HuH-7.5 (cell line): ENCODE results near the gene H6PD.

Source experiments
- DNase-seq: peaks from one replicate; pipeline ENCODE4 v3.0.0; 2011; ENCODE audit warnings: low spot score

Gene H6PD

GRCh38 chr1:9279172-9279840 is 44.7 kb downstream of the H6PD start:
- DNase-seq = no peak

DNA sequence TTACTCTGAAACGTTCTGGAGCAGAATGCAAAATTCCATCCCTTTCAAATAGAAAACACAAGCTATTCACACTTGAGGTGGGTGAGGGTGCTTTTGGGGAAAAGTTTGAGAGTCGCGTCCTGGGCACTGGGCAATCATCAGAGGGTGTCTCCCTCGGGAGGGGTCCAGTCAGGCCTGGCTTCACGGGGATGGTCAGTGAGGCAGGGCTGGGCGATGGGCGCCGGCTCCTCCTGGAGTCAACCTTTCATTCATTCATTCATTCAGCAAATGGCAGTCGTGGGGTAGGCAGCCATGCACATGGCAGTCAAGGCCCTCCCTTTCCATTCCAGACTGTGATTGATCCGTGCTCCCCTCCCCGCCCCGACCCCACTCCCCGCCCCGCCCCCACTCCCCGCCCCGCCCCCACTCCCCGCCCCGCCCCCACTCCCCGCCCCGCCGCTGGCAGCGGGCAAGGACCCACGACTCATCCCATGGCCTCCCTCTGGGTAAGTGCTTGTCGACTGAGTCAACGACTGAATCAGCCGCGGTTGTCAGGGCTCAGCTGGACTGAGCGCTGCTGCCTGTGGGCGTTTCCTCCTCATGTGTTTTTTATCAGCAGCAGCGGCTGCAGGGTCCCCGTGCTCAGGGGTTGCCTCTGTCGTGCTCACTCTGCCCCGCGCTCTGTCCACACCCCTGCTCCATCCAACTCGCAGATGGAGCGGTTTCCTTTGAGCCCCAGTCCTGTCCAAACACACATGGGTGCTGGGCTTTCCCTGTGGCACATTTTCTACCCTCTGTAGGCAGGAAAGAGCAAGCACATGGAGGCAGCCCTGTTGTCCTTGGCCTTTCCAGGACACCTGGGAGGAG is 45.7 kb downstream of the H6PD start:
- no peak for DNase-seq

GRCh38 chr1:9281071-9281827 is 46.7 kb downstream of the H6PD start:
- DNase-seq = no peak

- DNase-seq = no peak
Observed at GRCh38 chr1:9281908-9282695, 47.5 kb downstream of the H6PD start.

GRCh38 chr1:9282696-9282955 is 48.1 kb downstream of the H6PD start:
- DNase-seq = no peak

GRCh38 chr1:9284061-9284460 is 49.5 kb downstream of the H6PD start:
- DNase-seq = no peak

- DNase-seq = no peak
Observed at GRCh38 chr1:9286556-9286955, 52.0 kb downstream of the H6PD start.

DNA sequence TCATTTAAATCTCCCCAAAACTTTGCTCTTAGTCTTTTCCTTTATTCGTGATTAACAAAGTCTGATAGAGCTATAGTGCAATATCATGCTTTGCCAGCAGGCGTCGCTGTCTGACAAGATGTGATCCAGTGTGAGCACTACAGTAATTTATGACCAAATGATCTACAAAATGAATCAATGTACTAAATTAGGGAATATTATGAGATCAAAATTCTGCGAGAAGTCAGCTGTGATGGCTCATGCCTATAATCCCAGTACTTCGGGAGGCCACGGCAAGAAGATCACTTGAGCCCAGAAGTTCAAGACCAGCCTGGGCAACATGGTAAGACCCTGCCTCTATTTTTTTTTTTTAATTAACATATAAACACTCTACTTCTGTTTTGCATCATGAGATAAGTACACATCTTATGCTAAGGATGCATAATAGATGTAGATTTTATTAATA is 54.5 kb downstream of the H6PD start:
- DNase-seq = no peak

DNA sequence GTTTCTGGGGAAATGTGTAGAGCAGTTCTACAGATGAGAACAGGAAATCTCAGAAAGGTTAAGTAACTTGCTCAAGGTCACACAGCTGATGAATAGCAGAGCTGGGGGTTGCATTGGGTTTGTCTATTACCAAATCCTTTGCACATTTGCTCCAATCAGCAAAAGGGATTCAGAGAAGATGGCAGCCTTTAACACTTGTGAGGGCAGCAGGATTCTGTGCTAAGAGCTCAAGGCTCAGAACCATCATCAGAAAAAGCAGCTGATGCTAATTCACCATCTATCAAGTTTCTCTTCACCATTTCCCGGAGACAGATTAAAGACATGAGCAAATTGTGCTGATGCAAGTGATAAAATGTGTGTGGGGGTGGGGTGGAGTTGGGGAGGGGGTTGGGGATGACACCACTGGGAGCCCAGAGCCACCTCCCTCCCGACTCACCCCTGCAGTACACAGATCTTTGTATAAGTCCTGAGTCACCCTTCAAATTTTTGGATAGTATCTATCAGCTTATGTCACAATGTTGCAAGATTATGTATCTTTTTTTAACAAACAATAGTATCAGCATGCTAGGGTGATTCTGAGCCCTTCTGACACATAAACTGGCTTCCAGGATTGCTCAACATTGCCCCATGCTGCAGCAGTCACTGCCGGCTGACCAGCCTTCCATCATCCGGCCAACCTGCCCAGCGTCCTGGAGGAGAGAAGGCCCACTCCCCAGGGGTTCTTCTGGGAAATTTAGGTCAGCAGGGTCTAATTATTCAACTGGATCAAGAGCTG is 55.3 kb downstream of the H6PD start:
- no peak for DNase-seq

GRCh38 chr1:9291914-9292360 is 57.4 kb downstream of the H6PD start:
- DNase-seq = no peak

DNA sequence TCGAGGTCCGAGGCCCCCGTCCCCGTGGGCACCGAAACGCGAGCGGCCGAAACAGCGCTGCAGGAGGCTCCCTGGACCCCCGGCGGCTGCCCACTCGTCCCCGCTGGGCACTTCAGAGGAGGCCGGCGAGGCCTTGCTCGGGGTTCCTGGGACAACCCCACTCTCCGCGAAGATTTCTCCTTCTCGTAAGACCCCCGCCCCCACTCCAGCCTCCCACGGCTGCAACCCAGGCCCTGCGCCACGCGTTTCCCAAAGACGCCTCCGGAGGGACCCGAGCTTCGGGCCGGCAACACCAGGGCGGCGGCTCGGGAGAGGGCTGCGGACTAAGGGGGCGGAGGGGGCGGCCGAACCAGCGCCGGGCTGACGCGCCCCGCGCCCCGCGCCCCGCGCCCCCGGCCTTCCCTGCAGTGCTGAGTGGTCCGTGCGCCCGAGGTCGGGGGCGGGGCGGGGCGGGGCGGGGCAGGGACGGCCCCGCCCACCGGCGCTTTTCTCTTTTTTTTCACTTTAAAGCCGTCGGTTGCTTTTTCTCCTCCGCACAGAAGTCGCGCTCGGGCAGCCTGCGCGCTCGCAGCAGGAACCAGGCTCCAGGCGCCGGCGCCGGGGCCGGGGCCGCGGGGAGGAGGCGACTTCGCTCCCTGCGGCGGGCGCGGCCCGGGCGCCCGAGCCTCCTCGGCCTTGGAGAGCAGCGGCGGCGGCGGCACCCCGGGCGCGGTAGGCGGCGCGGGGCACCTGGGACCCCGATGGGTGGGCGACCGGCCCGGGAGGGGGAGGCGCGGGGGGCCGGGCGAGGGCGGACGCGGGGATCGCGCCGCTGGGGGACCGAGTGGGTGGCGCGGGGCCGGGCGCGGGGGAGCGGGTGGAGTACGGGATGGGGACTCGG is 58.0 kb downstream of the H6PD start, which contains the start of gene SPSB1:
Gene SPSB1, plus strand, starts transcription at position 534 of the 880 bp plus-strand sequence. CDS start 62,998 bp downstream, outside the sequence.
- DNase-seq = no peak

DNA sequence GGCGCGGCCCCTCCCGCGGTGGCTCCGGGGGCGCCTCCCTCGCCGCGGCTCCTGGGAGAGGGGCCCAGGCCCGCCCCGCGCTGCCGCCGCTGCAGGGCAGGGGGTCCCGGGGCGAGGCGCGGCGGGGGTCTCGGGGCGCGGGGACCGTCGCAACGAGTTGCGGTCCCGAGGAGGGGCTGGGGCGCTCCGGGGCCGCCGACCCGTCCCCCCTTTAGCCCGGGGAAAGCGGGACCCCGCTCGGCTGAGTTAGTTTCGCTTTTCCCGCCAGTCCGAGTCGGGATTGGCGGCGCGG is 58.6 kb downstream of the H6PD start:
- no peak for DNase-seq

- DNase-seq = no peak
Observed at GRCh38 chr1:9293533-9294404, 59.2 kb downstream of the H6PD start.

- no peak for DNase-seq
Observed at GRCh38 chr1:9294405-9294773, 59.8 kb downstream of the H6PD start.

DNA sequence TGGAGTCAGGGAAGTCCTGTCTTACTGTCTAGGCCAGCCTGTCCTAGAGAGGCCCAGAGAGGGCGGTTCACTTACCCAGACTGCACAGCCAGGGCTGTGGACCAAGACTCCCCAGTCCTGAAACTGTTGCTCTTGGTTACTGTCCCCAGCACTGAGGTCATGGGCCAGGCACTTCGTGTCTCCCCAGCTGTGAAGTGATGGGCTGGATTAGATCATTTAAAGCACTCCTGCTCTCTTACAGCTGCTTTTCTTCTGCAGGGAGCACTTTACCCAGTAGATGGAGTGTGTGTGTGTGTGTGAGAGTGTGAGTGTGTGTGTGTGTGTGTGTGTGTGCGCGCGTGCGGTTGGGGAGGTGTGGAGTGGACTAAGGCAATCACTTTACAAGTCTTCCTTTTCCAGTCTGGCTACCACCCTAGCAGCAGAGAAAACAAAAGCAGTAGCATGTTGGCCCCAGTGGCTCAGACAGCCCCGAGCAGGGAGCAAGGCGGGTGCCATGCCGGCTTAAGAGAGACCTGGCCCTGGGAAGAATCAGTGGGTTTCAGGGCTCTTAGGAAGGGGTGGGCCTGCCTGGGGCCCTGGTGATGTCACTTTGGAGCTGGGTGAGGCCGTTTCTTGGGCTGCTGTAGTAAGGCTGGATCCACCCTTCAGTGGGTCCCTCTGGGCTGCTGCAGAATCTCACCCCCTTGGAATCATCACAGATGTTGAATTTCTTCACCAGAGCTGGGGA is 60.5 kb downstream of the H6PD start:
- DNase-seq = no peak

DNA sequence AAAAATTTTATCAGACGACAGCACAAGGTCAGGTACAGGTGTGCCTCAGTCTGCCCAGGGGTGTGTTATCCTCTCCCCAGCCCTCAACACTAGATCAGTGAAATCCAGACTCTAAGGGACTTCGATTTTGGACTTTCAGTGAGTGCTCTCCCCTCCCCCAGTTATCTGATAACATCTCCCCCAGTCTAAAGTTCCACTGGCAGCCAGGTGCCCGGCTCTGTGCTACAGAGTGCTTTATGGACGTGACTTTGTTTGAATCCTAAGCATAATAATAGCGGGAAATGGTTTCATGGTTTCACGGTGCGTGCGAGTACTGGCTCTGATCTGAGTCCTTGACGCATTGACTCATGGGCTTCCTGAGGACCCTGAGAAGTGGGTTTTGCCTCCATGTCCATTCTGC is 61.3 kb downstream of the H6PD start:
- DNase-seq = no peak

DNA sequence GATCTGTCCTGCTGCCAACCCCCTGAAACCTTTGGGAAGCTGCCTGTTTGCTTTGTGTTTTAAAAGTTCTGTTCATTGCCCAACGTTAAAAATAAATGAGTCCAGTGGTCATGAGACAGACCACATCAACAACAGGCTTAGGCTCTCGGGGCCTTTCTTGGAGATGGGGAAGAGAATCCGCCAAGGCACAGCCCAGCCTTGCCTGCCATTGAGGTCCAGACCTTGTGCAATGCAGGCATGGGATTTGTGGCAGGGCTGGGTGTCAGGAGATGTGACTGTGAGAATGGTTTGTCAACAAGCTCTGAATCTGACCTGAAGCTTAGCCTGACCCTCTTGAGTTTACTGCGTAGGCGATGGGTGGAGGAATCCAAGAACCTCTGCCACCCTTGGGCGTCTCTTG is 62.3 kb downstream of the H6PD start:
- DNase-seq = no peak

DNA sequence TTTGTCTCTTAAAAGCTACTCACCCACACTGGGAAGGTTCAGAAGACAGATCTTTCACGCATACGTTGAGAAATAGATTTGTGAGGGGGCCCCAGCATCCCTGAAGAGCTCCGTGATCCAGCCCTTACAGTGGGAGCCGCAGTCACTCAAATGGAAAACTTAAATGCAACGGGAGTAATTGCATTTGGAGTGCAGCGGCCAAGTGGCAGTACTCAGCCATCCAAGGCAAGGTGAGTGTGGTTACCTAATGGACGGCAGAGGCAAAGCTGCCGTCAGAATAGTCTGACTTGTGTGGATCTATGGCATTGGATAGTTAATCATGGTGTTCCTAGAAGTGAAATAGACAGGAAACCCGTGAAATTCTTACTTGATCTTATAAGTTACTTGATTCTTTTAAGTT is 63.3 kb downstream of the H6PD start:
- no peak for DNase-seq

GRCh38 chr1:9298282-9298681 is 63.7 kb downstream of the H6PD start:
- DNase-seq = no peak
